ENCODE data around the gene GPR39. TPM values are rescaled to one million over a fixed set of nuclear protein-coding genes. Genes with fewer than 3 reads are reported as not detected.

Gene GPR39
- total RNA-seq, 4 donors from 2014 or later = 0.21 to 1.8 (median 0.22) TPM; not detected in 1

- Histone ChIP-seq H3K27me3 (no peaks in the 10 kb centered on the region), H3K4me3 (no peak overlapping the region), H3K9me3 (no peaks in the 10 kb centered on the region), H3K4me1 (no peaks in the 10 kb centered on the region), H3K27ac (no peak overlapping the region), H3K36me3 (no peaks in the 10 kb centered on the region)
- TF ChIP-seq POLR2A (IDR thresholded peaks at IDR 0.05) (no peak), CTCF (IDR thresholded peaks at IDR 0.05) (no peak), EP300 (IDR thresholded peaks at IDR 0.05) (no peak)
- 42 to 44% methylated on average over 8 of the region's 8 CpGs for WGBS, 2 donors
- no peak for DNase-seq (ENCODE audit: low spot score in 2 of 2)
Measured at GRCh38 chr2:132589111-132589830, 172.7 kb downstream of the GPR39 start.

- Histone ChIP-seq H3K27ac (no peak overlapping the region), H3K36me3 (no peaks in the 10 kb centered on the region), H3K4me1 (no peaks in the 10 kb centered on the region), H3K27me3 (no peaks in the 10 kb centered on the region), H3K4me3 (no peak overlapping the region), H3K9me3 (no peaks in the 10 kb centered on the region)
- TF ChIP-seq EP300 (IDR thresholded peaks at IDR 0.05) (no peak), POLR2A (IDR thresholded peaks at IDR 0.05) (no peak), CTCF (IDR thresholded peaks at IDR 0.05) (no peak)
- no peak for DNase-seq (ENCODE audit: low spot score in 2 of 2)
Measured at GRCh38 chr2:132589966-132590365, 173.4 kb downstream of the GPR39 start.

GRCh38 chr2:132593171-132593570 is 176.6 kb downstream of the GPR39 start:
- H3K27me3 ChIP-seq = no peaks in the 10 kb centered on the region
- no peaks in the 10 kb centered on the region for H3K36me3 ChIP-seq
- WGBS, 2 donors = 79 to 89% methylated on average over 2 of the region's 2 CpGs
- TF ChIP-seq POLR2A (IDR thresholded peaks at IDR 0.05) (no peak), EP300 (IDR thresholded peaks at IDR 0.05) (no peak), CTCF (IDR thresholded peaks at IDR 0.05) (no peak)
- peaks cover 0 to 8% (median 0%) of the 10 kb centered on the region in 4 donors for H3K9me3 ChIP-seq
- no peak overlapping the region for H3K27ac ChIP-seq
- no peaks in the 10 kb centered on the region for H3K4me1 ChIP-seq
- H3K4me3 ChIP-seq = no peak overlapping the region
- no peak for DNase-seq (ENCODE audit: low spot score in 2 of 2)

- peaks cover 0 to 4% of the 10 kb centered on the region in 2 donors for H3K27me3 ChIP-seq
- no peaks in the 10 kb centered on the region for H3K4me1 ChIP-seq
- DNase-seq (ENCODE audit: low spot score in 2 of 2) = no peak
- no peak overlapping the region for H3K4me3 ChIP-seq
- H3K9me3 ChIP-seq = peaks cover 0 to 8% (median 0%) of the 10 kb centered on the region in 4 donors
- TF ChIP-seq CTCF (IDR thresholded peaks at IDR 0.05) (no peak), POLR2A (IDR thresholded peaks at IDR 0.05) (no peak), EP300 (IDR thresholded peaks at IDR 0.05) (no peak)
- no peaks in the 10 kb centered on the region for H3K36me3 ChIP-seq
- no peak overlapping the region for H3K27ac ChIP-seq
- 88 to 93% methylated on average over 6 of the region's 6 CpGs for WGBS, 2 donors
Measured at GRCh38 chr2:132595186-132595585, 178.6 kb downstream of the GPR39 start.

- no peak overlapping the region for H3K27ac ChIP-seq
- H3K9me3 ChIP-seq = peaks cover 0 to 8% (median 0%) of the 10 kb centered on the region in 4 donors
- DNase-seq (ENCODE audit: low spot score in 2 of 2) = no peak
- 54 to 71% methylated on average over 2 of the region's 2 CpGs for WGBS, 2 donors
- H3K4me1 ChIP-seq = no peaks in the 10 kb centered on the region
- TF ChIP-seq POLR2A (IDR thresholded peaks at IDR 0.05) = no peak
- no peak for TF ChIP-seq CTCF (IDR thresholded peaks at IDR 0.05)
- TF ChIP-seq EP300 (IDR thresholded peaks at IDR 0.05) = no peak
- H3K27me3 ChIP-seq = peaks cover 0 to 4% of the 10 kb centered on the region in 2 donors
- H3K4me3 ChIP-seq = no peak overlapping the region
- H3K36me3 ChIP-seq = no peaks in the 10 kb centered on the region
Measured at GRCh38 chr2:132595693-132596092, 179.1 kb downstream of the GPR39 start.

Data from tibial nerve (tissue), 4 donors.